ENCODE measurements around the gene LPIN2. TPM values are rescaled to one million over a fixed set of nuclear protein-coding genes. Genes with fewer than 3 reads are reported as not detected.
"Not testable (repeated sequence)": the region's sequence is repeated elsewhere in the genome, so short reads cannot be mapped to it uniquely, and the experiment has no call there.

Gene LPIN2
- total RNA-seq, 4 donors from 2014 or later = 7.4 to 53.0 (median 29.5) TPM

DNA sequence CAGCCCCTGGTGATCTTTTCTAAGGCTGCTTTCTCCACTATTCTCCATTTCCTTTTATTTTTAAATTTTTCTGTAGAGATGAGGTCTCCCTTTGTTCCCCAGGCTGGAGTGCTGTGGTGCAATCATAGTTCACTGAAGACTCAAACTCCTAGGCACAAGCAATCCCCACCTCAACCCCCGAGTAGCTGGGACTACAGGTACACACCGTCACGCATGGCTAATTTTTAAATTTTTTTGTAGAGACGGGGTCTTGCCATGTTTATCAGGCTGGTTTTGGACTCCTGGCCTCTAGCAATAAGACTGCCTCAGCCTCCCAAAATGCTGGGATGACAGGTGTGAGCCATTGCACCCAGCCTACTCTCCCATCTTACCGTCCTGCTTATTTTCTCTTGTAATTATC is 22.7 kb upstream of the LPIN2 start:
- no peaks in the 10 kb centered on the region for H3K27me3 ChIP-seq
- no peaks in the 10 kb centered on the region for H3K4me1 ChIP-seq
- H3K9me3 ChIP-seq = no peaks in the 10 kb centered on the region
- no peak for DNase-seq
- H3K36me3 ChIP-seq = no peaks in the 10 kb centered on the region
- intact Hi-C loops (cut with DNase I; ENCODE audit: low total_unique reads) = no loop called here
- TF ChIP-seq, protein P1, sequence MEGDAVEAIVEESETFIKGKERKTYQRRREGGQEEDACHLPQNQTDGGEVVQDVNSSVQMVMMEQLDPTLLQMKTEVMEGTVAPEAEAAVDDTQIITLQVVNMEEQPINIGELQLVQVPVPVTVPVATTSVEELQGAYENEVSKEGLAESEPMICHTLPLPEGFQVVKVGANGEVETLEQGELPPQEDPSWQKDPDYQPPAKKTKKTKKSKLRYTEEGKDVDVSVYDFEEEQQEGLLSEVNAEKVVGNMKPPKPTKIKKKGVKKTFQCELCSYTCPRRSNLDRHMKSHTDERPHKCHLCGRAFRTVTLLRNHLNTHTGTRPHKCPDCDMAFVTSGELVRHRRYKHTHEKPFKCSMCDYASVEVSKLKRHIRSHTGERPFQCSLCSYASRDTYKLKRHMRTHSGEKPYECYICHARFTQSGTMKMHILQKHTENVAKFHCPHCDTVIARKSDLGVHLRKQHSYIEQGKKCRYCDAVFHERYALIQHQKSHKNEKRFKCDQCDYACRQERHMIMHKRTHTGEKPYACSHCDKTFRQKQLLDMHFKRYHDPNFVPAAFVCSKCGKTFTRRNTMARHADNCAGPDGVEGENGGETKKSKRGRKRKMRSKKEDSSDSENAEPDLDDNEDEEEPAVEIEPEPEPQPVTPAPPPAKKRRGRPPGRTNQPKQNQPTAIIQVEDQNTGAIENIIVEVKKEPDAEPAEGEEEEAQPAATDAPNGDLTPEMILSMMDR (IDR thresholded peaks at IDR 0.05) = no peak
- TF ChIP-seq POLR2A (IDR thresholded peaks at IDR 0.05) = no peak
- H3K27ac ChIP-seq = no peak overlapping the region
- H3K4me3 ChIP-seq = no peak overlapping the region

- Histone ChIP-seq H3K4me1 (peaks cover 0 to under 1% of the 10 kb centered on the region in 2 donors), H3K27ac (no peak overlapping the region), H3K4me3 (no peak overlapping the region), H3K9me3 (no peaks in the 10 kb centered on the region), H3K27me3 (no peaks in the 10 kb centered on the region), H3K36me3 (no peaks in the 10 kb centered on the region)
- TF ChIP-seq POLR2A (IDR thresholded peaks at IDR 0.05) = no peak
- TF ChIP-seq, protein P1 (IDR thresholded peaks at IDR 0.05) = no peak
- intact Hi-C loops (cut with DNase I; ENCODE audit: low total_unique reads) = no loop called here
- no peak for DNase-seq
Measured at GRCh38 chr18:3032721-3033120, 19.8 kb upstream of the LPIN2 start.

GRCh38 chr18:3029215-3029952 is 16.4 kb upstream of the LPIN2 start:
- intact Hi-C loops (cut with DNase I; ENCODE audit: low total_unique reads) = no loop called here
- no peak for TF ChIP-seq POLR2A (IDR thresholded peaks at IDR 0.05)
- TF ChIP-seq, protein P1 (IDR thresholded peaks at IDR 0.05) = no peak
- H3K27ac ChIP-seq = peak overlapping the region; percentile 71 to 81
- no peaks in the 10 kb centered on the region for H3K27me3 ChIP-seq
- no peaks in the 10 kb centered on the region for H3K36me3 ChIP-seq
- no peak for DNase-seq
- H3K4me1 ChIP-seq = peaks cover 0 to 9% of the 10 kb centered on the region in 2 donors
- no peaks in the 10 kb centered on the region for H3K9me3 ChIP-seq
- no peak overlapping the region for H3K4me3 ChIP-seq

- H3K27me3 ChIP-seq; DNase-seq; H3K4me1 ChIP-seq; H3K36me3 ChIP-seq; intact Hi-C loops (cut with DNase I; ENCODE audit: low total_unique reads); H3K9me3 ChIP-seq; H3K4me3 ChIP-seq: not testable (repeated sequence)
- peak overlapping the region; percentile 71 to 81 for H3K27ac ChIP-seq
Measured at GRCh38 chr18:3028115-3028514, 15.2 kb upstream of the LPIN2 start.

DNA sequence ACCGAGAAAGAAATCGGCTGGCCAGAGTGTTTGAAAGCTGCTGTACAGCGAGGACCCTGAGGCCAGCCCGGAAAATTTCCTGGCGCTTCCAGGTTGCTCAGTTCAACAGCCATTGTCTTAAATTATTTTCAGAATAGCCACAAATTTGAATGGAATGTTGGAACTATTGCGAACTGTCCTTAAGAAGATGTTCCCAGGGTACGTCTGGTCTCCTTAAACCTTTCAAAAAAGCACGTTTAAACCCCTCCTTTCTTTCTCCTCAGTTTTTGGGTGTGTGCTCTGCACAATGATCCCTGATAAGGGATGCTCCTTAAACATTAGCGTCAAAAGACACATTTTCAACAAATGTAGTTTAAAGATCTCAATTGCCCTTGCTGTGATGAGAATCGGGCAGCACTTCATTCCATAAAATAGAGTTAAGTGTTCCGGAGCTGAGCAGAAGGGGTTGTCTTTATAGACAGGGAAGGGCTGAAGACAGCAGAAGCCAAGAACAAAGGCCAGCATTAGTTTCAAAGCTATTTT is 14.5 kb upstream of the LPIN2 start:
- DNase-seq = no peak
- no peak for TF ChIP-seq POLR2A (IDR thresholded peaks at IDR 0.05)
- TF ChIP-seq, protein P1 (IDR thresholded peaks at IDR 0.05) = no peak
- no peaks in the 10 kb centered on the region for H3K9me3 ChIP-seq
- H3K36me3 ChIP-seq = no peaks in the 10 kb centered on the region
- no peaks in the 10 kb centered on the region for H3K27me3 ChIP-seq
- peak overlapping the region; percentile 71 to 81 for H3K27ac ChIP-seq
- H3K4me3 ChIP-seq = no peak overlapping the region
- intact Hi-C loops (cut with DNase I; ENCODE audit: low total_unique reads) = no loop called here
- H3K4me1 ChIP-seq = peaks cover 0 to 9% of the 10 kb centered on the region in 2 donors

All from uterus (tissue), 4 donors.